ENCODE measurements around the gene CMC4.

GRCh38 chrX:155070975-155071693, at the start of gene CMC4, which contains the start of the genes BRCC3 and MTCP1:
- TF ChIP-seq CTCF (IDR thresholded peaks at IDR 0.05; ENCODE audit: low read length) (no peak), EZH2 (IDR thresholded peaks at IDR 0.05; ENCODE audit: borderline replicate concordance, low read length) (no peak)
